SK-N-SH treated with all-trans-retinoic acid at 6 μM for 48 hours (cell line): Measurements from ENCODE around the gene COMMD9.

Source experiments
- ARNTL ChIP-seq: fragments of 450-650 bp; formaldehyde crosslinking; IDR thresholded peaks from 2 replicates; pipeline ENCODE4 v1.5.0; 2020; ENCODE audit warnings: low read depth, mild to moderate bottlenecking, moderate library complexity, borderline replicate concordance
- BACH2 ChIP-seq: fragments of 250-450 bp; sonication (Bioruptor Pico); IDR thresholded peaks from 2 replicates; pipeline ENCODE4 v1.9.0; 2021; ENCODE audit warnings: mild to moderate bottlenecking, borderline replicate concordance
- CSDC2 ChIP-seq: fragments of 250-450 bp; sonication (Bioruptor Pico); IDR thresholded peaks from 2 replicates; pipeline ENCODE4 v1.5.0; 2020; ENCODE audit warnings: mild to moderate bottlenecking, moderate library complexity
- OSR1 ChIP-seq: fragments of 250-450 bp; sonication (Bioruptor Pico); IDR thresholded peaks from 2 replicates; pipeline ENCODE4 v1.8.0; 2022; ENCODE audit warnings: moderate library complexity, mild to moderate bottlenecking, inconsistent platforms
- PPARA ChIP-seq: fragments of 250-450 bp; sonication (Bioruptor Pico); IDR thresholded peaks from 2 replicates; pipeline ENCODE4 v1.5.0; 2020; ENCODE audit warnings: mild to moderate bottlenecking, borderline replicate concordance
- RARB ChIP-seq: fragments of 250-450 bp; sonication (Bioruptor Pico); IDR thresholded peaks from 2 replicates; pipeline ENCODE4 v1.8.0; 2021; ENCODE audit warnings: mild to moderate bottlenecking, moderate library complexity
- ZC3H10 ChIP-seq: fragments of 250-450 bp; sonication (Bioruptor Pico); IDR thresholded peaks from 2 replicates; pipeline ENCODE4 v1.5.1; 2021; ENCODE audit warnings: mild to moderate bottlenecking, moderate library complexity
- ZFP3 ChIP-seq: fragments of 250-450 bp; sonication (Bioruptor Pico); IDR thresholded peaks from 2 replicates; pipeline ENCODE4 v1.5.0; 2020; ENCODE audit warnings: mild to moderate bottlenecking, moderate library complexity
- ZFP30 ChIP-seq: fragments of 450-650 bp; formaldehyde crosslinking; IDR thresholded peaks from 2 replicates; pipeline ENCODE4 v1.5.0; 2022; ENCODE audit warnings: mild to moderate bottlenecking, moderate library complexity

GRCh38 chr11:36304351-36304750, 15.1 kb upstream of the COMMD9 start:
- TF ChIP-seq OSR1 (CRISPR knock-in tag) (no peak), ZC3H10 (CRISPR knock-in tag) (no peak), ARNTL (CRISPR knock-in tag) (no peak), ZFP3 (no peak), RARB (CRISPR knock-in tag) (no peak), CSDC2 (CRISPR knock-in tag) (no peak), PPARA (CRISPR knock-in tag) (no peak), BACH2 (no peak), ZFP30 (CRISPR knock-in tag) (no peak)
